Stimulated activated CD4-positive, alpha-beta T cell treated with anti-CD3 and anti-CD28 coated beads, Interleukin-15, amount 100 ng/mL, for 1 hour (primary cell): ENCODE data around the gene SCYGR5.
"Not testable (repeated sequence)": the region's sequence is repeated elsewhere in the genome, so short reads cannot be mapped to it uniquely, and the experiment has no call there.

Experiments used
- DNase-seq, 2 donors: peaks; one replicate each; pipeline ENCODE4 v3.0.0-alpha.2; 2020; ENCODE audit warnings: low read depth in 1 of 2, low spot score in 1 of 2

SCYGR5 gene

GRCh38 chr2:227671170-227671905, 4.7 kb downstream of the SCYGR5 start:
- DNase-seq = no peak

DNA sequence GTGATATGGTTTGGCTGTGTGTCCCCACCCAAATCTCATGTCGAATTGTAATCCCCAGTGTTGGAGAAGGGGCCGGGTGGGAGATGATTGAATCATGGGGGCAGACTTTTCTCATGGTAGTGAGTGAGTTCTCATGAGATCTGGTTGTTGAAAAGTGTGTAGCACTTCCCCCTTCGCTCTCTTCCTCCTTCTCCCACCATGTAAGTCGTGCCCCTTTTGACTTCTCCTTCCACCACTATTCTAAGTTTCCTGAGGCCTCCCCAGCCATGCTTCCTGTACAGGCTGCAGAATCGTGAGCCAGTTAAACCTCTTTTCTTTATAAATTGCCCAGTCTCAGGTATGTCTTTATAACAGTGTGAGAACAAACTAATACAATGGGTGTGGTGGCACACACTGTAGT, 7.0 kb downstream of the SCYGR5 start:
- DNase-seq = not testable (repeated sequence)

DNA sequence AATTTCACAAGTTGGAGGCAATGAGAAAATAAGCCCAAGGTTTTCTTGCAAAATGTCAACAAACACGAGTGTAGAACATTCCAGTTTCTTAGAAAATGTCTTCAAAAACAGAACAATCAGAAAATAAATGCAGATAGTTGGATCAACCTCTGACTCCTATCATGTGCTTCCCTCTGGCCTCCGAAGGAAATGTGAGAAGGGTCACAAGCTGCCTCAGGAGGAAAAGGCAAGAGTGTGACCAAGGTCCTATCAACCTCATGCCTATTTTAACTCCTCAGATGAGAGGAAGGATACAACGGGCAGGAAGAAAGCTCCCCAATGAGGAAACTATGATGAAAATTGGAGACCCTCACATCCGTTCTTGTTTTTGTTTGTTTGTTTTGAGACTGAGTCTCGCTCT, 7.9 kb downstream of the SCYGR5 start:
- DNase-seq = no peak

DNA sequence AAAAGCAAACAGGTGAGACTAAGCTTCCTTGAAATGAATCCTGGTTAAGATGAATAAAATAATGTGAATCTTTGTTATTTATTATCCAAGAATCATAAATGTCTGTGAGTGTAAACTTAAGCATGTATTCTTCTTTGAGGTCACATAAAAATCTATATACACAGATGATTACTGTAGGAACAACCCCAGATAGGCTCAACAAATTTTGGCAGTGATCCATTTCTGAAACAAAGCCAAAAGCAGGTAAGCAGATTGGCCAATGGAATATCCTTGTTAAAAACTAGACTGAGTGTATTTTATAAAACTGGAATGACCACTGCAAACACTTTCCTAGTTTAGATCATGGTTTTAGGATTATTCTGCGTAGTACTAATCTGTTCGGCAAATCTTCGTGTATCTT, 11.3 kb downstream of the SCYGR5 start:
- no peak for DNase-seq

DNA sequence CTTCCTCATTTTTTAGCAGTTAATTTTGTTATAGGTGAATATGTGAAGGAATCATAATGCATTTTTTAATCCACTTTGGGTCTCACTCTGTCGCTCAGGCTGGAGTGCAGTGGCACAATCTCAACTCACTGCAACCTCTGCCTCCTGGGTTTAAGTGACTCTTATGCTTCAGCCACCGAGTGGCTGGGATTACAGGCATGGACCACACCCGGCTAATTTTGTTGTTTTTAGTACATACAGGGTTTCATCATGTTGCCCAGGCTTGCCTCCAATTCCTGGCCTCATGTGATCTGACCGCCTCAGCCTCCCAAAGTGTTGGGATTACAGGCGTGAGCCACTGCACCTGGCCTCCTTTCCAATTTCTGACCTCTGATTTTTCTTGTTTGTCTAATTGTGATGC, 17.7 kb downstream of the SCYGR5 start:
- no peak for DNase-seq

GRCh38 chr2:227687189-227687588, 20.6 kb downstream of the SCYGR5 start:
- DNase-seq = no peak

GRCh38 chr2:227696990-227697679, 30.5 kb downstream of the SCYGR5 start:
- no peak for DNase-seq

DNA sequence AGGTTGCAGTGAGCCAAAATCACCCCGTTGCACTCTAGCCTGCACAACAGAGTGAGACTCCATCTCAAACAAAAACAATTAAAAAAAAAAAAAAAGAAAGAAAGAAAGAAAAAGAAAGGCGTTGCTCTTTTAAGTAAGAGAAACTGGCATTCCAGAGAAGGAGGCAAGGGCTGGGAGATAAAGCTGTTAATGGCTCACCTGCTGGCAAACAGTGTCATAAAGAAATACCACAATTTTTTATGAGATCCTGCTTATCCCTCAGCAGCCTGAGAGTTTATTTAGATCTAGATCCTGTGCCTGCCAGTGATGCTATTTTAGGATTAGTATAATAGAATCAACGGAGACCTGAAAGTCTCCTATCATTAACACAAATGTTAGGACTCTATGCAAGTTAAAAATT, 35.0 kb downstream of the SCYGR5 start:
- DNase-seq = no peak

DNA sequence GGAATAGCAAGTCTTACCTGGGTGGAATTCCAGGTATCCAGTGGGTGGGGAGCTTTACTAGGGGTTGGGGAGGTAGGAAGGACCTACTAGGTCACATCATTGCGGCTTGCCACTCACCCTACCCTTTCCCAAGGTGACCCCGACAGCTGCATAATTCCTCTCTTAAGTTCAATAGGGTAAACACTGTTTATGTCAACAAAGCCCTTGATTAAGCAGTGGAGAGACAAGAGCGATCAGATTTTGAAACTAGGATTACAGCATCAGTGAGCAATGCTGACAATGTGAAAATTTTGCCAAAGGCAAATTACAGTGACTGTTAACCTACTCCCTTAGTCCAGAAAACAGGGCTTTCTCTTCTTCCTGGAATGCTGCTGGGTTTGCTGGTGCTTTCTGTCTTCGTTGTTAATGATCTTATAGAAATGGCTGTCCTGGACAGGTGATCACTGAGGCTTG, 36.7 kb downstream of the SCYGR5 start:
- DNase-seq = no peak

DNA sequence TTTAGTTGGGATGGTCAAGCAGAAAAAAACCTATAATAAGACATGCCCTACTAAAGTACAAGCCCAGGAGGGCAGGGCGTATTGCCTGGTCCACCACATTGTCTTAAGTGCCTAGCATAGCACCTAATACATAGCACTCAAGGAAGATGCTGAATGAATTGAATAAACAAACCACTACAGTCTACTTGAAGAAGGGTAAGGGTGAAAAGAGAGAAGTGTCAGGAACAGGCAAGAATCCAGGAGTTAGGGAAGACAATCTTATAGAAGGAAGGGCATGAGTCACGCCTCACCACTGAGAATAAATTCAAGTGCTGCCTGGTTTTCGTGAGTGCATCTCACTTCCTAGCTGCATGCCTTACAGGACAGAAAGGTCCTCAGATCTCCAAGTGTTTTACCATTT, 37.4 kb downstream of the SCYGR5 start:
- DNase-seq = no peak

GRCh38 chr2:227706859-227707258, 40.3 kb downstream of the SCYGR5 start:
- no peak for DNase-seq

DNA sequence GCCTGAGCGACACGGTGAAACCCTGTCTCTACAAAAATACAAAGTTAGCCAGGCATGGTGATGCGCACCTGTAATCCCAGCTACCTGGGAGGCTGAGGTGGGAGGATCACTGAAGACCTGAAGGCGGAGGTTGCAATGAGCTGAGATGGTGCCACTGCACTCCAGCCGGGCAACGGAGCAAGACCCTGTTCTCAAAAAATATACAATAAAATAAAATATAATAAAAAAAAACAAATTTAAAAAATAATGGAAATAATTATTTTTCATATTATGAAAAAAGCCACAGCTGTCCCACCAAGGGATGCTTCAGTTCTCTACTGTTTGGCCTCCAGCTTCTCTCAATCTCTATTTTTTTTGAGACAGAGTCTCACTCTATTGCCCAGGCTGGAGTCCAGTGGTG, 40.8 kb downstream of the SCYGR5 start:
- DNase-seq = no peak

DNA sequence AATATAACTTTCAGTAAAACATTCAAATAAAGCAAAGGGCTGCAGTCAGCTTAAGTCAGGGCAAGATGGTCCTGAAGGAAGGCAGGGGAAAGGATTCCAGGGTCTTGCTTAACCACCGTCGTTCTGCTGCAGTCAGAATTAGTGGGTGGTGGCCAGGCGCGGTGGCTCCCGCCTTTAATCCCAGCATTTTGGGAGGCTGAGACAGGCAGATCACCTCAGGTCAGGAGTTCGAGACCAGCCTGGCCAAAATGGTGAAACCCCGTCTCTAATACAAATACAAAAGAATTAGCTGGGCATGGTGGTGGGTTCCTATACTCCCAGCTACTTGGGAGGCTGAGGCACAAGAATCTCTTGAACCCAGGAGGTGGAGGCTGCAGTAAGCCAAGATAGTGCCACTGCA, 44.4 kb downstream of the SCYGR5 start:
- no peak for DNase-seq

DNA sequence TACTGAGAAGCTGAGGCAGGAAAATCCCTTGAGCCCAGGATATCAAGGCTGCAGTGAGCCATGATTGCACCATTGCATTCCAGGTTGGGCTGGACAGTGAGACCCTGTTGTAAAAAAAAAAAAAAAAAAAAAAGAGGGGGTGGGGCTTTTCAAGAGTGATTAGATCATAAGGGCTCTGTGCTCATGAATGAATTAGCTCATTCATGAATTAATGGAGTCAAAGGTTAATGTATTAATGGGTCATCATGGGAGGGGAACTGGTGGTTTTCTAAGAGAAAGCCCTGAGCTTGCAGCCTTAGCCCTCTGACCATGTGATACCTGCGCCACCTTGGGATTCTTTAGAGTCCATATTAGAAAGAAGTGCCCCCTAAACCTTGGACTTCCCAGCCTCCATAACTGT, 46.7 kb downstream of the SCYGR5 start:
- no peak for DNase-seq

- no peak for DNase-seq
These were observed 49.9 kb downstream of the SCYGR5 start for GRCh38 chr2:227716501-227716900.
